IPS DF 4.7 (cell line): ENCODE data around the gene PARD3B.
A peak's percentile ranks its signal among the peaks of the same experiment; 100 is the strongest.

Source experiments
- DNase-seq: peaks from one replicate; pipeline ENCODE4 v3.0.0-alpha.2; 2013; ENCODE audit warnings: low spot score; ENCODE audit errors: extremely low read depth

Gene PARD3B

GRCh38 chr2:204945376-204945775 is 400.1 kb downstream of the PARD3B start:
- DNase-seq = no peak

DNA sequence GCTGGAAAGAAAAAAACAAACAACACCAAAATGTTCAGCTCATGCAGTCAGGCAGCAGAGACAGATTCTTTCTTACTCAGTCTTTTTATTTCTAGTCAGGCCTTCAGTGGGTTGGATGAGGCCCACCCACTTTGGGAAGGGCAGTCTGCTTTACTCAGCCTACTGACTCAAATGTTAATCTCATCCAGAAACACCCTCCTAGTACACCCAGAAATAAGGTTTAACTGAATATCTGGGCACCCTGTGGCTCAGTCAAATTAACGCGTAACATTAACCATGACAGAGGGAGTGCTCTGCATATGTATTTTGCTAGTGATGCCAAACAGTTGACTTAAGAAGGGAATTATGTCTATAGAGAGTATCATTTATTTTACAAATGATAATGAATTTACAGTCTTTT is 401.6 kb downstream of the PARD3B start:
- DNase-seq = no peak

DNA sequence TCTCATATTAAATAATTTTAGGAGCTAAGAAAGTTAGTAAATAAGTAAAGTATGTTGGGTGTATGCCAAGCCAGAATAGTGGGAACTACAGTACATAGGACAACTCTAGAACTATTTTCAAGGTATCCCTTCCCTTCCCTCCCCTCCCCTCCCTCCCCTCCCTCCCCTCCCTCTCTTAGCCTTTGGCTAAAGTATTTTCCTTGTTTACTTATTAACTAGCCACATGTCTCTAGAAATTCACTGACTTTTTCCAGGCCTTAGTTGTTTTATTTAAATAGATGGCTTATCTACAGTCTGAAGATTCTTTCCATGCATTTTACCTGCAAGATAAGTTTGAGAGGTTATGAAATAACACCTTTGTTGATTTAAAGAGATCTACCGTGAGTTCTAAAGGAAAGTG is 402.1 kb downstream of the PARD3B start:
- no peak for DNase-seq

DNA sequence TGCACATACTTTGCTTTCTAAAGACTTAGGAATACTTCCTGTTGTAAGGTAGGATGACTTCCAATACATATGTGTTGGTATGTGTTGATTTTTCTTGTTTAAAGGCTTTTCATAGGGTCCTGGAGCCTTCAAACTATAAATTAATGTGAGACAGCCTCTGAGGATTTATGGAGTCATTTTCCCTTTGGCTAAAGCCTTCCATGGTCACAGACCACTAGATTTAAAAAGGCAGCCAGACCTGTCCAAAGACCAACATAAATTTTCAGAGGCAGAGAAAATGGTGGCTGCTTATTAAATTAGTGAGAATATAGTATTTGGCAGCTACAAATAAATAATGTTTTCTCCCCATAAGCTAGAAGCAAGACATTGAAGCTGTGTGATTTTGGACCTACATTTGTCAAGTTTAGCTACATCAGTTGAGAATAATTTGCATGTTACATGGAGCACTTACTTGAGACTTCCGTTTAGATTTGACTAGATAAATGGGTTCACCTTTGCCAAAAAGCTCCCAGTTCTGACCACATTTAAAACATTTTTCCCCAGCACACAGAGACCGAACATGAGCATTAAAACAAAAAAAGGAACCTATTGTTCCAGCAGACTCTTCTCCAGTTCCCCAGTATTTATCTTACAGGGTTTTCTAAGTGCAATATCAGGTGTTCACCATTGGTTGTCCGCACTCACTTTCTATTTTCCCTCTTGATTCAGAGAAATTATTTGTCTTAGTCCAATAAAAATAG is 402.9 kb downstream of the PARD3B start:
- DNase-seq = no peak

DNA sequence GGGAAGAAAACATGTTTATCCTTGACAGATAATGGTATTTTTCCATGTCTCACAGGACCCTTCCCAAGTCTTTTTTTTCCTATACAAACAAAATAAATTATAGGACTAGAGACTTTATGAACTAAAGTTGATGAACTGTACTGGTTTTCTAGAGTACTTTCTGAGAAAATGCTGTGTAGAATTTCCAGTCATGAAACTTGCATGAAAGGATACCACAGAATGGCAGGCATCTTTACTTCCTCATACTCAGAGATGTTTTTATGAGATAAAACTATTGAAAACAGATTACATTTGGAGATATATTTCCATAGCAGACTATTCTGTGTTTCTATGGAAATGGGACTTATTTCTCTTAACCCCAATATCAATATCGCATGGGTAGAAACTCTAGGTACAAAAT is 403.5 kb downstream of the PARD3B start:
- DNase-seq = no peak

DNA sequence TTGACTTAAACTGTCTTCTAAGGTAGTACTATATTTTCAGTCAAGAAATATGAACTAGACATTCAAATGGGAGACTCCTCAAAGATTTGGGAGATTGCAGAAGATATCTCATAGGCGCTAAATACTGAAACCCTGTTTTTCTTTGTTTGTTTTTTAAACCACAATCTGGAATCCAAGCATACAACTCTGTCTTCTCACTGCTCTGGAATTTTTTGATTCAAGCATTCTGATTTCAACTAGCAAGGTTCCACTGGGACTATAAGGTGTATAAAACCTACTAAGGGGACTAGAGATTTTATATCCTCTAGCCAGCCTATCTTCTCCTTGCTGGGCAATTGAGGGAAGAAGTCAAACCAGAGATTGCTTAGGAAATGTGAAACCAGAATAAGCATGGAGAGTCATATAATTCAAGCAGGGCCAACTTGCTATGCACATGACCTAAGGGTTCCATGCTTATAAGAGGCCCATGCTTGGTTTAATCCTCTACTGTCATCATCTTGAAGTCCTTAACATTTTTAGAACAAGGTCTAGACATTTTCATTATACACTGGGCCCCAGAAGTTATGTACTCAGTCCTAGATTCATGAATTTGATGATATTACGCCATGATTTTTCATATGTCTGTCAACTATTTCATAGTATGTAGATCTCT is 405.5 kb downstream of the PARD3B start:
- DNase-seq = no peak

DNA sequence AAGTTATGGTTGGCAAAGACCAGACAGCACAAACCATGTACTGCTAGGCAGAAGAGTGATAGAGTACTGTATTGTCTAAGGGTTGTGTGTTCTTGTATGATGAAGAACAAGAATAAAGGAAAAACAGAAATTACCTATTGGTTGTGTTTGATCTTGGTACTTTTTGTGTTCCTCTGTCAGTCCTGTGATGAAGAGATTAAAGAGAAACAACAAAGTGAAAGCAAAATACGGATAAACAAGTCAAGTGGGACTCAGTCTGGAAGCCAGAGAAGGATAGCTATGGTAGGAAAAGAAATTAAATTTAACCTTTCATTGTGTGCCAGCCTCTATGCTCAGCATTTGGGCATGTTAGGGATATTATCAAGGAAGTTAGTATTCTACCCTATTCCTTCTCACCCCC is 413.1 kb downstream of the PARD3B start:
- no peak for DNase-seq

DNA sequence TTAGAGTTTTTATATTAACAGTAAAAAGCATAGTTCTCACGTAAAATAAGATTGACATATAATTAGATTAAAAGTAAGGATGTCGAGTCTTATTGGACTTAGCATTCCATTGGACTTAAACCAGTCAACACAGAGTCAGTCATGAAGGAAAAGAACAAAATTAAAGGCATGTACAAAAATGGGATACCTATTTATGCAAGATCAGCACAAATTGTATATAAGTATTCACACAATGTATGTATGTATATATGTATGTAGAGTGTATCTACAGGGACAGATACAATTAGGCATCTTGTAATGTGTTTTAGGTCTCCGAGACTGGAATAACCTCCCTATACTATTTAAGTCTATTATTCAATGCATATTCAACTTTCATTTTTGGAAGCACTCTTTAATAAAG is 419.1 kb downstream of the PARD3B start:
- no peak for DNase-seq

DNA sequence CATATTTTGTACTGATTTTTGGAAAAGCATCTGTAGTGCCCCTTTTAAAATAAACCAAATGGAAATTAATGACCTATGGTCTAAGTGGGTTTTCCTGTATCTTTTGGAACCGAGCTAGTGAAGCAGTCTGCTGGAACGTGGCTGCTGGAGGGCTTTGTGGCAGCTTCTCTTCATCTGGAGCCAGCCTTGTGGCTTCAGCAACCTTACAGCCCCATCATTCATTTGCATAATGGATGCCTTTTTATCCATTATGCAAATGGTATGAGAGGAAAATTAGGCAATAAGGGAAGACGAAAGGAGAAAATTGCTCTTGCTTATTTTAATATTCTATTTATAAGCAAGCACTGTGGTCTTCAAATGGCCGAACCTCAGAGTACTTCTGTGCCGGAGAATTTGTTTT is 421.0 kb downstream of the PARD3B start:
- DNase-seq = no peak

DNA sequence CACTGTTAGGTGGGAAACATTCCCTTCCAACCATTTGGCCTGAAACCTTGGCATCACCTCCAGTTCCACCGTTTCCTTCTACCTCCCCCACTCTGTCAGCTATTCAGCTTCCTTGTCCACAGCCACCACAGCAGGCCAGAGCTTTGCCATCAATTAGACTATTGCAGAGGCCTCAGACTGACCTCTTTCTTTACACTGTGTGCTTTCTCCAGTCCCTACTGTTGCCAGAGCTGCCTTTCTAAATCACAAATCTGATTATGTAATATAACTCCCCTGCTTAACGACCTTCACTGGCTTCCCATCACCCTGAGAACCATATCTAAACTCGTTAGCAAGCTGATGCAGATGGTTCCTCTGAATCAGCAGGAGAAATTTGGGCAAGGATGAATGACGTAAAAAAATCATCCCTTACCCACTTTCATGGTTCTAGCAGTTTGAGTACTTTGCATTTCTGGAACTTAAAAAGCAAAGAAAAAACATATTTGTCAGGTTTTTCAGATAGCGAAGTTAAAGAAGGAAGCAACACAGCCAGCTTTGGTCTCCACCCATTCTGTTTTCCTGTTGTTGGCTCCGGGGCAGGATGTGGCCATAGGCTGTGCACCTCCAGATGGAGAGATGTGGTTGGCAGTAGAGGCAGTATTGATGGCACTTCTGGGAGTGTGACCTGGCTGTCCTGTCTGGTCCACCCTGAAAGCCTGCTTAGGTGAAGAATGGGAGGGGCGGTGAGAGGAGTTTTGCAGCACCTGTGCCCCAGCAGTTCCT is 422.1 kb downstream of the PARD3B start:
- DNase-seq = no peak

GRCh38 chr2:204971206-204971907 is 426.1 kb downstream of the PARD3B start:
- no peak for DNase-seq

GRCh38 chr2:204972161-204972560 is 426.9 kb downstream of the PARD3B start:
- DNase-seq = no peak

GRCh38 chr2:204972606-204973336 is 427.5 kb downstream of the PARD3B start:
- DNase-seq = no peak

DNA sequence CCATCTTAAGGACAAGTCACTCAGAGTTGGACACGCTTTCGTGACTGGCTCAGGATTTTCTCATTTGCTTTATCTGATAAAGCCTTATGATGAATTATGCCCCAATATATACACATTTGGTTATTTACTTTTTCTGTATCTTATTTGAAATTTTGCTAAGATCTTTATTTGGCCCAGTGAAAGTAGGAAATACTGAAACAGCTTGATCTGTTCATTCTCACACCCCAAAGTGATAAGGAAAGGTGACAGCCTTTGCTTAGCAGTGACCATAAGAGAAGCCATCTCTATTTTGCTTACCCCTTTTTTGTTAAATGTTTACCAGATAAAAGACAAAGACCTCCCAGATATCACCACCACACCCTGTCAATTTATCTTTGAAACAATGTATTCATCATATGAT is 428.3 kb downstream of the PARD3B start:
- no peak for DNase-seq

- no peak for DNase-seq
These were observed 429.2 kb downstream of the PARD3B start for GRCh38 chr2:204974487-204974886.

DNA sequence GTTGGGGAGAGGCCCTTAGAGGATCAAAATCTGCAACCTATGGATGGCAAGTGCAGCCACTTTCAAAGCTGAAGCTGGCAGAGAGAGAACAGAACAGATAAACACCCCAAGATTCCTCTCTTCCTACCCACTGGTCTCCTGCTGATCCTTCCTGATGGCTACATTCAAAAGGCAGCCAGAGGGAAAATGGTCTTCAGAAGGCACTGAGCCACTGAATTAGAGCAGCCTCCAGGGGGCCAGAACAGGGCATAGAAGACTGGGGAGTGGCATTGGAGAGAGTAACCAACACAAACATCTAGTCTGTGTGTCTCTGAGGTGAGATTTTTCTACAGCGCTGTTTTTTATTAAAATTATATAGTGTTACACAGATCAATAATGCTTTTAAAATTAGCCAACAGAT is 432.6 kb downstream of the PARD3B start:
- peak; percentile 38 for DNase-seq

- no peak for DNase-seq
These were observed 437.0 kb downstream of the PARD3B start for GRCh38 chr2:204982303-204982702.

GRCh38 chr2:204984518-204984917 is 439.2 kb downstream of the PARD3B start:
- DNase-seq = no peak

- no peak for DNase-seq
These were observed 441.4 kb downstream of the PARD3B start for GRCh38 chr2:204986641-204987040.

- no peak for DNase-seq
These were observed 443.6 kb downstream of the PARD3B start for GRCh38 chr2:204988836-204989235.

- DNase-seq = no peak
These were observed 444.6 kb downstream of the PARD3B start for GRCh38 chr2:204989877-204990276.
